Activated CD4-positive, alpha-beta T cell treated with anti-CD3 and anti-CD28 coated beads, Interleukin-2, amount 50 U/mL, for 16 hours (primary cell): ENCODE measurements around the gene PSMG3.

Source experiments
- DNase-seq: peaks from one replicate; pipeline ENCODE4 v3.0.0-alpha.2; 2020

The PSMG3 gene, protein sequence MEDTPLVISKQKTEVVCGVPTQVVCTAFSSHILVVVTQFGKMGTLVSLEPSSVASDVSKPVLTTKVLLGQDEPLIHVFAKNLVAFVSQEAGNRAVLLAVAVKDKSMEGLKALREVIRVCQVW

DNA sequence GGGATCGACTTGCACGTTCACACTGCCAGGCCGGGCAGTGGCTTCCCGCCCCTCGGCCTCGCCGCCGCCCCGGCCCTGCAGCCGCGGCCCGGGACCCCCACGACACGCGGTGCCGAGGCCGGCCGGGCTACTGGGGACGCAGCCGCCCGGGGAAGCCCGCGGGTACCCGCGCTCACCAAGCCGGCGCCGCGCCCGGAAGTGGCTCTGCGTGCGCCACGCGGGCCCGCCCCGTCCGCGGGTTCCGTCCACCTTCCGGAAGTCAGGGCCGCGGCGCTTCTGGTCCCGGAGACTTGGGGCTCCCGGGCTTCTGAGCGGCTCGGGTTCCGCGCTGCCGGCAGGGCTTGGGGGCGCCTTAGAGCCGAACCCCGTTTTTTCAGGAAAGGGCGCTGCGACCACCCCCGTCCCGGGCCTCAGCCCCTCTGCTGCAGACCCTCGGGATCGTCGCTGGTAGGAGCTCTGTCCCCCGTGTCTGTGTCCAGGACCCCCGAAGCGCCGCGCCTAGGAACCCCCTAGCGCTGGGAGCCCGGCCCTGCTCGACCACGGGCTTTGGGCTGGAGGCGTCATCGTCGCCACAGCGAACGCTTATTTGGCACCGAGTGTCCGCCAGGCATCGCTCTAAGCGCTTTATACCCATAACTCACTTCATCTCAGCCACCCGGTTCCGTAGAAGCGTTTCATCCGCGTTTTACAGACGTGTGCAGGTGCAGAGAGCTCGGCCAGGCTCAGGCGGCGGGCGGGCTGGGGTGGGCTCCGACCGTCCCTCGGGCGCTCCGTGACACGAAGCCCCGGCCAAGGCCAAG, at the start of gene PSMG3:
PSMG3 (minus strand) TSS at position 200 of the 800 bp plus-strand sequence. CDS start 693 bp downstream, outside the sequence.
- DNase-seq: peak; percentile 92

DNA sequence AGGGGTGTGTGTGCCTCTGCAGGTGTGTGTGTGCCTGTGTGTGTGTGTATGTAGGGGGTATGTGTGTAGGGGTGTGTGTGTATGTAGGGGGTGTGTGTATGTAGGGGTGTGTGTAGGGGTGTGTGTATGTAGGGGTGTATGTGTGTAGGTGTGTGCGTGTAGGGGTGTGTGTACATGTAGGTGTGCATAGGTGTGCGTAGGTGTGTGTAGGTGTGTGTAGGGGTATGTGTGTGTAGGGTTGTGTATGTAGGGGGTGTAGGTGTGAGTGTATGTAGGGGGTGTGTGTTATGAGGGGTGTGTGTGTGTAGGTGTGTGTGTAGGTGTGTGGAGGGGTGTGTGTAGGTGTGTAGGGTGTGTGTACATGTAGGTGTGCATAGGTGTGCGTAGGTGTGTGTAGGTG, 48.6 kb upstream of the PSMG3 start:
- DNase-seq: no peak

DNA sequence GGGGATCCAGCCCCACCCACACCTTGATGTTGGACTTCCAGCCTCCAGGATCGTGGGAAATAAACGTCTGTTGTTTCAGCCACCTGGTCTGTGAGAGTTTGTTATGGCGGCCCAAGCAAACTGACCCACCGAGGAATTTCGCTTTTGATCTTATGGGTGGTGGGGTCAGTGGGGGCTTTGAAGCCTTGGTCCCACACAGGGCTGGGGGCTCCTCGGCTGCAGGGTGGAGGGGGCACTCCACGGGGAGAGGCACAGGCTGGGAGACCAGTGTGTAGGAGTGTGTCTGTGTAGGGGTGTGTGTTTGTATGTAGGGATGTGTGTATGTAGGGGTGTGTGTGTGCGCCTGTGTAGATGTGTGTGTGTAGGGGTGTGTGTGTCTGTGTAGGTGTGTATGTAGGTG, 48.1 kb upstream of the PSMG3 start:
- DNase-seq: no peak

DNA sequence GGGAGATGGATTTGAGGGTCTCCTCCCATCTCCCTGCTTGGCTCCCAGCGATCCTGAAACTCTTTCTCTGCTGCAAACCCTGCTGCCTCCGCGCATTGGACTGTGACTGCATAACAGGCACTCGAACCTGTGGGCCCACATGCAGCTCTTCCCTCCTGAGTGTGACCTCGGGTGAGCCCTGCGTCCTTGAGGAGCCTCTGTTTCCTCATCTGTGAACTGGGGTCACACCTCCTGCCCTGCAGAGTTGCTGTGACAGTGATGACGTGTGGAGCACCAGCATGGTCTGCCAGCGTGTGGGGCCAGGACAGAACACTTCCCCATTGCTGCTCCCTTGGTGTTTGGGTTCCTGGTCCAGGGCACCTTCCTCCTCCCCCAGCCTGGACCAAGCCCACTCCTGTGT, 46.9 kb upstream of the PSMG3 start:
- DNase-seq: no peak

DNA sequence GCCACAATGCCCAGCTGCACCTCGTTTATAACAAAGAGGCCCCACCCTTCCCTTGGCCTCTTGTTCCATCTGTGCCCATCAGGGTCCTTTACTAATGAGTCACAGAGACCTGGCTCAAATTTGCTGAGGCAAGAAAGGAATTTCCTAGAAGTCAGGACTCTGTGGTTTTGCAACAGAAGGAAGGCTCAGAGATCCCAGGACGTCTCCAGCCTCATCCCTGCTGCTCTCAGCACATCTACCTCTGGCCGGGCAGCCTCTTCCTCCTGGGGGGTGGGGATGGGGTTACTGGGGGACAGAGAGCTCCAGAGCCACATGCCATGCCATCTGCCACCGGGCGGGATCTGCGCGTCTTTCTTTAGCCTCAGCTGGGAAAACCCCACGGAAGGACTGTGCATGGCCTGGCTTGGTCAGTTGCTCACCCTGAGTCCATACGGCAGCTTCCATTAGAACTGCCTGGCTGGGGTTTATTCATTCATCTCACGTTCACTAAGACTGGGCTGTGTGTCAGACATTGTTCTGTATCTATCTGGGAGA, 41.9 kb upstream of the PSMG3 start:
- no peak for DNase-seq

DNA sequence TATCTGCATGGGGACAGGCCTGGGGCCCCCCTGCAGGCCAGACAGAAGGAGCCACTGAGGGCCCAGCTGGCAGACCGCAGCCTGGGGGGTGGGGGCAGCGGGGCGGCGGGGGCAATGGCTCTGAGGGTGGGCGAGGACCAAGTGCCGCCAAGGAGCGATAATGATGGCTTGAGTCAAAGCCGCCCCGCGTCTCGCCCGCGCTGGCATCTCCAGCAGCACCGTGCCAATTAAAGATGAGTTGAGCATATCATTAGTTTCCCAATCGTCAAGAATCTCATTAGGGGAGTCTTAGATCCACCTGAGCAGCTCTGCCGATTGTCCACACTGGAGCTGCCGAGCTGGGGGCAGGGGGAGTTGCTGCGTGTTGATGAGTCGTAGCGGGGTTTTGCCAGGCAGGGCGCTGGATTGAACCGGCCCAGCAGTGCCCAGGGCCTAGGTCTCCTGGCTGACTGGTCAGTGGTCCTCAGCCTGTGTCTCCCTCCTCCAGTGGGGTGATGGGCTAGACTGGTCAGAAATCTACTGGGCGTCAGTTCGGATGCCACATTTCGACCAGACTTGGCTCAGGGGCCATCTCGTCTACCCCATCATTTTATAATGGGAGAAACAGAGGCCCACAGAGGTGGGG, 41.0 kb upstream of the PSMG3 start:
- no peak for DNase-seq

DNA sequence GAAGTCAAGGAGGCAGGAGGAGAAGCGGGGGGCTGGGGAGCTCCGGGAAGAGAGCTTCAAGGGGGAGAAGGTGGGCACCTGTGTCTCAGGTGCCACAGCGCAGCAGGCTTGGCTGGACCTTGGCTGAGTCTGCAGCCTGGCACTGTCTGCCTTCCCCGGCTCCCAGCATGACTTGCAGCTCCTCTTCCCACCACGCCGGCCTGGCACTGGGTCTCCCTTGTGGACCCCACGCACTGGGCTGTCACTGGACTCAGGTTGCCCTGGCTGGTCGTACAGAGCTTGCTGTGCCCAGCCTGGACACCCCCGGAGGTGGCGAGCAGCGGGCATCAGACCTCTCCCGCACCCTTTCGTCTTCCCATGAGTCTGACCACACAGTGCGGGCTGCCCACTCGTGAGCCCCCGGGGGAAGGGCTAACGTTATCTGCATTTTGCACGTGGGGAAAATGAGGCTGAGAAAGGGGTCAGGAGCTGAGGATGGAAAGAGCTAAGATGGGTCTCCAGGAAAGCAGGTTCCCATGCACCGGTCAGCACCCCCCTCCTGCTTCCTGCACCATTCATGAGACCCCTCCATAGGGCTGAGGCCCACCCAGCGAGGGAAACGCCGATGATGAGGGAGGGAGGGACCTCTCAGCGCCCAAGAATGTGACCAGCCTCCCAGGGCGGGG, 40.3 kb upstream of the PSMG3 start:
- no peak for DNase-seq

DNA sequence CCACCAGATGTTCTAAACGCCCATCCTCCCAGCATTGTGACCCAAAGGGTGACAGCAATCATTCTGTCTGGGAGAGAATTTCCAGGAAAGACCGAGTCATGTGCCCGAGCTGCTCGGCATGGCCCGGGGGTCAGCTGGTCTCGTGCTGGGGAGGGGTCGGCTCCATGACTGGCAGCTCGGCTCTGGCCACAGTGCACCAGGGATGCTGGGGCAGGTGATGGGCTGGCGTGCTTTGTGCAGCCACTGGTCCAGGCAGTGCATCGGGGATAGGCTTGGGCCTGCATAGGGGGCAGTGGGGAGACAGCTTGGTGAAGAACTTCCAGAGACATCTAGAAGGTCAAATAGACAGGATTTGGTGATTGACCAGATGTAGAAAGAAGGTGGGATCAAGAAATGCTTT, 39.2 kb upstream of the PSMG3 start:
- no peak for DNase-seq

DNA sequence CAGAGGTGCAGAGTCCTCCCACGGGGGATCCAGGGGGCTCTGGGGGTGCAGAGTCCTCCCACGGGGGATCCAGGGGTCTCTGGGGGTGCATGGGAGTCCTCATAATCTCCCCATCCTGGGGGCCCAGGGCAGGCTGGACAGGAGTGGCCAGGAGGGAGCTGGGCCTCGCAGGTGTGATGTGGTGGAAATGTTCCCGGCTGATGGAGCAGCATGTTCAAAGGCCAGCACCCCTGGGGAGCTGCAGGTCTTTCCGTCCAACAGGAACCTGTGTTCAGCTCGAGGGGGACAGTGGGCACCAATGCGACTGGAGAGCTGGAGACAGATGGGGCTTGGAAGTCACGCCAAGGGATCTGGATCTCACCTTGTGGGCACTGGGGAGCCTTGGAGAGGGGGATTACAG, 38.5 kb upstream of the PSMG3 start:
- no peak for DNase-seq

DNA sequence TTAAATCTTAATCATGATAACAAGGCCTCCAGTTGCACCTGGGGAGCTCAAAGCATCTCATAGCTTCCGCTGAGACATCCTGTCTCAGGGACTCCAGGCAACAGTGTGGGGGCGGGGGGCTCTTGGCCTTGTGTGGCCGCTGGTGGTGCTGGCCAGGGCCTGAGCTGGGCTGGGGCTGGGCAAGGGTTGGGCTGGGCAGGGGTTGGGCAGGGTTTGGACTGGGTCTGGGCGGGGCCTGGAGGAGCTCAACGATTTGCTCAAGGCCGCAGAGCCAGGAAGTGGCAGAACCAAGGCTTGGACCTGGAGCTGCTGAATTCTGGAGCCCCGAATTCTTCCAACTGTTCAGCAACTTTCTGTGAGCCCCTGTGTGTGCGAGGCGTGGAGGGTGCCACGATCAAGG, 37.9 kb upstream of the PSMG3 start:
- DNase-seq: no peak

DNA sequence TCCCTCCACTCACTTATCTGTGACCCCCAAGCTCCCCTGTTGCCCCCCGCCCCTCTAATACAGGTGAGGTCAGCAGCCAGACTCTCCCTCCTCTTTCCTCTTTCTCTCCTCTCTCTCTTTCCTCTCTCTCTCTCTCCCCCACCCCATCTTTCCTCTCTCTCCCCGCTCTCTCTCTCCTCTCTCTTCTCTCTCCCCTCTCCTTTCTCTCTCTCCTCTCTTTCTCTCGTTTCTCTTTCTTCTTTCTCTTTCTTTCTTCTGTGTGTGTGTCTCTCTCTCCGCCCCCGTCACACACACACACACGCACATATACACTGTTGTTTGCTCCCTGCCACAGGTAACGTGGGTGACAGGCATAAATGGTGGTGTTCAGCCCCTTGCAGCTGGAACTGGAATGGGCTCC, 37.2 kb upstream of the PSMG3 start:
- DNase-seq: no peak

DNA sequence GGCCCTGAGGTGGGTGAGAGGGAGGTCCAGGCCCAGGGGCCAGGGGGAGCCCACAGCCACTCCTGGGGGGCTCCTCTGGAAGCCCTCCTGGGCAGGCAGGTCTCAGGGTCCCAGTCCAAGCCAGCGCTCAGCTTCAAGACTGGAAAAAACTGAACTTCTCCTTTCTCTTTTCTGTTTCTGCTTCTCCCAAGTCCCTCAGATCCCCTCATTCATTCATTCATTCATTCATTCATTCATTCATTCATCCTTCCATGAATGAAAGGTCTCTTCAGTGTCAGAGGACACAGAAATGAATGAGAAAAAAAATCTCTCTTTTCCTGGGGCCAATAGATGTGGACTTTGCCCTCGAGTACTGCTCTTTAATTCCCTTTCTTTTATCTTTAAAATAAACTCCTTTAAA, 34.6 kb upstream of the PSMG3 start:
- DNase-seq: no peak

DNA sequence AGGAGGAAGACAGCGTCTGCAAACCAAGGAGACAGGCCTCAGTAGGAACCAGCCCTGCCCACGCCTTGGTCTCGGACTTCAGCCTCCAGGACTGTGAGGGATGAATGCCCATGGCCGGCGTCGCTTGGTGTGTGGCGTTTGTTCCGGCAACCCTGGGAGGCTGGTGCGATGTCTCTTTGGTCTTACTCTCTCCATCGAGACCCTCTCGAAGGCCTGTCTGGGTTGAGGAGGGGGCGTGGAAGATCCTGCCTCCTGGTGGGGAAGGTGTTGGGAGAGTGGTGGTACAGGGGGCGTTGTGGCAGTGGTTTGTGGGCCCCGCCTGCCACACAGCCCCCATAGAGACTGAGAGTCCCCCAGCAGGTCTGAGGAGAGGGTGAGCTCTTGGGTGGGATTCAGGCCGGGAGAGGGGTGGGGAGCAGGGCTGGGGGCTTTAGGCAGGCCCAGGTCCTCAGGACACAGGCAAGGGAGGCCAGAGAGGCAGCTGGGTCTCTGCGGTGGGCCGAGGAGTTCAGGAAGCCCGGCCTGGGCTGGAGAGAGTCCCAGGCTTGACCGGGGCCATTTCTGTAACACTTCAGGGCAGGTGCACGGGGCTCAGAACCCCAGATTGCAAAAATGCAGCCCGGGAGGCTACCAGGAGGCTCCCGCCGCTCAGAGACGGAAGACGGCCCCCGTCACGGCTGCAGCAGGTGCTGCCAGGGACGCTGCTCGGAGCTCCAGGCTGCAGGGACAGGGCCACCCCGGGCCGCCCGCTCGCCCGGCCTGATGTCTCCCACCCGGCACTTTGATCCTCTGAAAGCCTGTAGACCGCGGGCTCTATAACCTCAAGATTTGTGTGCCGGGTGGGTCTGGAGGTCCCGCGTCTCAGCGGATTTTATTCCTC, 33.8 kb upstream of the PSMG3 start:
- DNase-seq: no peak

DNA sequence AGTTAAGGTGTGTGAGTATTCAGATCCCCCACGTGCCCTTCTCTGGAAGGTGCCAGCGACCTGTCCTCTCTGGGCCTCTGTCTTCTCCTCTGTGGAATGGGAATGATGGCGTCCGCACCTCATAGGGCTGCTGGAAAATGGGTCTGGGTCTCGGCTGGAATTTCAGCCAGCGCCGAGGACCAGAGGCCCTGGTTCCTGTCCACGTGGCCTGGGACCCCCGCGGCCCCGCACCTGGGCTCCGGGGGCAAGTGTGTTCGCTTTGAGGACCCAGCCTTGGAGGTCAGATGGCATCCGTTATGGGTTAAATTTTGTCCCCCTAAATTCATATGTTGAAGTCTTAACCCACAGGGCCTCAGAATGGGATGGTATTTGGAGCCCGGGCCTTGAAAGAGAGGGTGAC, 32.6 kb upstream of the PSMG3 start:
- DNase-seq: no peak

DNA sequence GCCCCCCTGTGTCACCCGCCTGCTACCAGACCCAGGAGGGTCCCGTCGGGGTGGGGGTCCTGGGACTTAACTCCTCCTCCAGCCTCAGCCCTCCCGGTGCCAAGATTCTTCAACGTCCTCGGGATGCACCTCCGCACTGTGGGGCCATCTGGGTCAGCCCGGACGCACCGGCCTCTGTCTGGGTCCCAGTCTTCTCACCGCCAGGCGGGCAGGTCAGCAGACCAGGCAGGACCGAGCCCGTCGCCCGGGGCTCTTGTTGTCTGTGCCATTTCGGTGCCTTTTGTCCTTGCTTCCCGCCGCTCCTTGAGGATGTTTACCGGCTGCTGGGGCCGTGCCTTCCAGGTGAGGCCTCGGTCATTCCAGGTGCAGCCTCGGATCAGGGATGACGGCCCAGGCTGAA, 32.1 kb upstream of the PSMG3 start:
- DNase-seq: no peak

DNA sequence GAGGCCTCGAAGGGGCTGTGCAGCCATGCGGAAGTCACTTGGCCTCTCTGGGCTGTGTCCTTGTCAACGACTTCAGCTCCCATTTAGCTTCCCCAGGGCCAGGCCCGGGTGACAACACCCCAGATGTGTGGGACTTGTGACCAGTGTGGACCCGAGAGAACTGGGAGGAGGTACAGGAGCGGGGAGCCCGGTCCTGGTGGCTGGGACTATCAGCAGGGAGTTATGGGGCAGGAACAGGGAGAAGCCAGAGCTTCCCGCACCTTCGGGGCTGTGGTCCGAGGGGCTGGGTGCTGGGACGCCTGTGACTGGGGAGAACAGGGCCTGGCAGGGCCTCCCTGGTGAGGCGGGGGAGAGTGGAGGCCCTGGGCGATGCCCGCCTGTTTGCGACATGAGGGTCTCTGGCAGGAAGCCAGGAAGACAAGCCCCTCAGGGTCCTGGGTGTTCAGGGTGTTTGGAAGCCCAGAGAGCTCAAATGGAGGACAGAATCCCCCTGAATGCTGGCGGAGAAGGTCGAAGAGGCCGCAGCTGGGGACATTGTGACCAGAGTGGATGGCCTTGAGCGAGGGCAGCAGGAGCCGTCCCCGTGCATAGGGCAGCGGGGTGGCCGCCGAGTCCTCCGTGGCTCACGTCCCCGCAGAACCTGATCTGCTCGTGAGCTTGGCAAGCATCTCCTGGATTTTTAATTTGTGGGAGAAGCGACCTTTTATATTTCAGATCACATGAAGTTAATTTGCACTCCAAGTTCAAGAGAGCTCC, 30.0 kb upstream of the PSMG3 start:
- DNase-seq: no peak

DNA sequence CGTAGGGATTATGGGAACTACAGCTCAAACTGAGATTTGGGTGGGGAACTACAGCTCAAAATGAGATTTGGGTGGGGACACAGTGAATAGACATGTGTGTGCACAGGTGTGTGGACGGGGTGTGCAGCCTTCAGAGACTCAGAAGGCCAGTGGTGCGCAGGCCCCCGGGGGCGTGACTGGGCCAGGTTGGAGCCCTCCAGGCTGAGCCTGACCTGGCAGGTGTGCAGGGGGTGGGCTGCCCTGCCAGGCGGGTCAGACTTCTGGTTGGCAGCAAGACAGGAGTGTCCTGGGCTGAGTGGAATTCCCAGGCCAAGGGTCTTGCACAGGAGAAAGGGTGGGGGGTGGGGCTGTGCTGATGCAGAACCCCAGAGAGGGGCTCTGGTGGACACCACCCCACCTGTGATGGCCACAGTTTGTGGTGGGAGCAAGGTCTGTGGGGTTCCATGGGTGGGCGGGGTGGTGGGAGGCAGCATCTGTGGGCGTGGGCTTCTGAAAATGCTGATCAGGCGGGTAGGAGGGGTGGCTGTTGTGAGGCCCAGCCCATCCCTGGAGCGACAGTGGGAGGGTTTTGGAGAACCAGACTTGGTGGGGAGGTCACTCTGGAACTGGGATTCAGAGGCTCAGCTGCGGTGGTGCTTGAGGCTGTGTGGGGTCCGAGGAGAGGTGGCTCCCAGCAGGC, 29.3 kb upstream of the PSMG3 start:
- DNase-seq: no peak

DNA sequence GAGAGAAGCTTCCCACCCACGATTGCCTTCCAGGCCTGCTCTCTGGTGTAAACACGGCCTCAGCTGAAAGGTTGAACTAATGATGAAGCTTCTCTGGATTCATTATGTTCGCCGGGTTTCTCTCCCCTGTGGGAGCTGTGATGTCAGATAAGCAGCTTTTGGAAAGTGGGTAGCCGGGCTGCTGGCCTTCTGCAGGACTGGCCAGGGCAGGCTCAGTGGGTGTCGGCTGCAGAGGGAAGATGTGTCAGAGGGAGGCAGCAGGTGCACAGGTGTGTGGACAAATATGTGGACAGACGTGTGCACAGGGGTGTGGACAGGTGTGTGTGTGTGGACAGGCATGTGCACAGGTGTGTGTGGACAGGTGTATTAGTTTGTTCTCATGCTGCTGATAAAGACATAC, 28.5 kb upstream of the PSMG3 start:
- DNase-seq: no peak

DNA sequence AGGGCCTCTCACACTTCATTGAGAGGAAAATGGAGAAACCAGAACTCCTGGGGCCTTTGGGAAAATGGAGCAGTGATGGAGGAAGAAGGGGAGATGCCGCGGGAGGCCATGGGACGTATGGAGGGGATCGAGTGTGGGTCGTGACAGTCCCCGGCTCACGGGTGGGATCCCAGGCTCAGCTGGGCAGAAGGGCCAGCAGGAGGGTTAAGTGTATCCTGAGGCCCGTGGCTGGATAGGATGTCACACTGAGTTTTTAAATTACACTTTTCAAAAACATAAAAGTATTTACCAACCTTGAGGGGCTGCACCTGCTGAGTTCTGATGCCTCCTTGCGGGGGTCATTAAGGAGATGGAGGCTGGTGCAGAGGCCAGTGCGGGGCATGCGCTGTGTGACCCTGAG, 28.0 kb upstream of the PSMG3 start:
- no peak for DNase-seq

DNA sequence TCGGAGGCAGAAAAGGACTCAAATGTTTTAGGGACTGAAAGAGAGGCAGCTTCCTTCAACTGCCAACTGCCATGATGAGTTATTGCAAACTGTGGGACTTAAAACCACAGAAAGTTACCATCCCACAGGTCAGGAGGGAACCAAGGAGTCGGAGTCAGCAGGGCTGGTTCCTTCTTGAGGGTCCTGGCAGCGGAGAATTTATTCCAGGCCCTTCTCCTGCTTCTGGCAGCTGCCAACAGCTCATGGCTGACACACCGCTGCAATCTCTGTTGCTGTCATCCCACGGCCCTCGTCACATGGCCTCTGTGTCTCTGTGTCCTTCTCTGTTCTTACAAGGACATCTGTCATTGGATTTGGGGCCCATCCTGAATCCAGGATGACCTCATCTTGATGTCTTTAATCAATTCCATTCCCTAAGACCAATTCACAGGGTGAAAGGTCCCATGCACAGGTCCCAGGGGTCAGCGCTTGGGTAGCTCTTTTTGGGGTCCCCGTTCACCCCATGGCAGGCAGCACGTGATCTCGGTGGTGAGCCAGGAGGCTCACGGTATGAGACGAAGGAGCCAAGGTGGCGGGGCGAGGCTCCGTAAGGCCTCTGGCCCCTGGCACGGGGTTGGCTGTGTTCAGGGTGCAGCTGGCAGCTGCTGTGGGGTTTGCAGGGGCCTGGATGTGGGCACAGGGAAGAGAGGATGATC, 27.4 kb upstream of the PSMG3 start:
- no peak for DNase-seq
